Smooth muscle cell (in vitro differentiated cells): ENCODE results near the gene ARAP1. TPM values are rescaled to one million over a fixed set of nuclear protein-coding genes. Genes with fewer than 3 reads are reported as not detected.

Source experiments
- DNase-seq: peaks from one replicate; lab custom pipeline; 2025; ENCODE audit not compliant: unreplicated experiment; lab: John Stamatoyannopoulos, UW
- H2AFZ ChIP-seq: fragments of 200-600 bp; sonication (generic); 2 replicates; pipeline ENCODE4 v1.6.0; 2016; ENCODE audit warnings: antibody characterized with exemption, low read depth, mild to moderate bottlenecking
- H3F3A ChIP-seq: fragments of 200-600 bp; sonication (generic); 2 replicates; pipeline ENCODE4 v1.6.0; 2017; ENCODE audit warnings: antibody characterized with exemption, low read depth
- H3K27ac ChIP-seq: fragments of 200-600 bp; sonication (generic); 2 replicates; pipeline ENCODE4 v1.5.1; 2016; ENCODE audit warnings: low read depth, mild to moderate bottlenecking
- H3K27me3 ChIP-seq: fragments of 200-600 bp; sonication (generic); 2 replicates; pipeline ENCODE4 v1.6.1; 2016; ENCODE audit warnings: low read depth, mild to moderate bottlenecking
- H3K36me3 ChIP-seq: fragments of 200-600 bp; sonication (generic); 2 replicates; pipeline ENCODE4 v1.5.1; 2016; ENCODE audit warnings: low read depth
- H3K4me1 ChIP-seq: fragments of 200-600 bp; sonication (generic); 2 replicates; pipeline ENCODE4 v1.5.1; 2016; ENCODE audit warnings: low read depth
- H3K4me2 ChIP-seq: fragments of 200-600 bp; sonication (generic); 2 replicates; pipeline ENCODE4 v1.6.0; 2016; ENCODE audit warnings: mild to moderate bottlenecking
- H3K4me3 ChIP-seq: fragments of 200-600 bp; sonication (generic); 2 replicates; pipeline ENCODE4 v1.5.1; 2016; ENCODE audit warnings: mild to moderate bottlenecking
- H3K79me2 ChIP-seq: fragments of 200-600 bp; sonication (generic); 2 replicates; pipeline ENCODE4 v1.6.0; 2016; ENCODE audit warnings: low read depth, mild to moderate bottlenecking
- H3K9ac ChIP-seq: fragments of 200-600 bp; sonication (generic); 2 replicates; pipeline ENCODE4 v1.6.0; 2016; ENCODE audit warnings: low read depth
- H3K9me3 ChIP-seq: fragments of 200-600 bp; sonication (generic); replicated peaks from 2 replicates; pipeline ENCODE4 v1.5.1; 2016; ENCODE audit warnings: low read depth
- H4K20me1 ChIP-seq: fragments of 200-600 bp; sonication (generic); 2 replicates; pipeline ENCODE4 v1.6.0; 2016; ENCODE audit warnings: low read depth
- CTCF ChIP-seq: fragments of 200-600 bp; sonication (generic); IDR thresholded peaks from 2 replicates; pipeline ENCODE4 v1.5.1; 2017; ENCODE audit warnings: borderline replicate concordance, mild to moderate bottlenecking, antibody characterized with exemption; ENCODE audit not compliant: insufficient read depth, poor library complexity, severe bottlenecking
- WGBS: methylation state at CpG from one replicate; pipeline ENCODE4 v1.1.7; 2016; ENCODE audit warnings: low lambda C conversion rate; 5-methylcytosine and 5-hydroxymethylcytosine counted together
- polyA plus RNA-seq: library from polyadenylated mRNA; unstranded; fragments of >200 nt; fragmentation: Nextera tagmentation; extraction: Ambion mirVana; gene quantifications from 2 replicates; pipeline ENCODE4 v1.2.1, GENCODE V29; 2016
- total RNA-seq: library from RNA; depleted of rRNA; stranded (reverse); fragments of >200 nt; gene quantifications from 2 replicates; pipeline ENCODE4 v1.2.3, GENCODE V29; 2014

The ARAP1 gene
- total and polyA plus RNA-seq, 2 experiments from 2014 or later, result 45.2 to 45.6 TPM

- no peaks in the 10 kb centered on the region for H4K20me1 ChIP-seq
- H3K79me2 ChIP-seq, result no peaks in the 10 kb centered on the region
- no peak overlapping the region for H3K4me3 ChIP-seq
- H3K27me3 ChIP-seq, result peaks cover 36% of the 10 kb centered on the region
- TF ChIP-seq CTCF, result no peak
- H3K9ac ChIP-seq, result no peak overlapping the region
- H3K9me3 ChIP-seq, result no peaks in the 10 kb centered on the region
- no peaks in the 10 kb centered on the region for H3K36me3 ChIP-seq
- H2AFZ ChIP-seq, result no peak overlapping the region
- no peaks in the 10 kb centered on the region for H3F3A ChIP-seq
- DNase-seq, result no peak
- 77% methylated on average over 6 of the region's 7 CpGs for WGBS
- H3K4me2 ChIP-seq, result no peak overlapping the region
- peaks cover 5% of the 10 kb centered on the region for H3K4me1 ChIP-seq
- H3K27ac ChIP-seq, result no peak overlapping the region
Observed at GRCh38 chr11:72643547-72643946, 108.7 kb downstream of the ARAP1 start.

GRCh38 chr11:72642884-72643522 lies 109.2 kb downstream of the ARAP1 start:
- peaks cover 41% of the 10 kb centered on the region for H3K27me3 ChIP-seq
- 3% methylated on average over 54 of the region's 59 CpGs for WGBS
- H3K27ac ChIP-seq, result no peak overlapping the region
- no peaks in the 10 kb centered on the region for H3K9me3 ChIP-seq
- TF ChIP-seq CTCF, result peak; percentile 95
- DNase-seq, result peak; percentile 57
- peak overlapping the region; percentile 96 for H3K4me2 ChIP-seq
- H3K79me2 ChIP-seq, result no peaks in the 10 kb centered on the region
- H3K4me1 ChIP-seq, result peaks cover 5% of the 10 kb centered on the region
- no peaks in the 10 kb centered on the region for H4K20me1 ChIP-seq
- H3K4me3 ChIP-seq, result peak overlapping the region; percentile 50
- H2AFZ ChIP-seq, result peak overlapping the region; percentile 72
- no peaks in the 10 kb centered on the region for H3K36me3 ChIP-seq
- H3F3A ChIP-seq, result no peaks in the 10 kb centered on the region
- no peak overlapping the region for H3K9ac ChIP-seq

GRCh38 chr11:72642043-72642883 lies 109.9 kb downstream of the ARAP1 start:
- H3K9me3 ChIP-seq, result no peaks in the 10 kb centered on the region
- DNase-seq, result no peak
- H3K27ac ChIP-seq, result no peak overlapping the region
- H3K27me3 ChIP-seq, result peaks cover 45% of the 10 kb centered on the region
- TF ChIP-seq CTCF, result no peak
- no peak overlapping the region for H3K9ac ChIP-seq
- peak overlapping the region; percentile 50 for H3K4me3 ChIP-seq
- peaks cover 5% of the 10 kb centered on the region for H3K4me1 ChIP-seq
- H3K36me3 ChIP-seq, result no peaks in the 10 kb centered on the region
- no peaks in the 10 kb centered on the region for H3F3A ChIP-seq
- 12% methylated on average over 38 of the region's 85 CpGs for WGBS
- H2AFZ ChIP-seq, result peak overlapping the region; percentile 72
- H4K20me1 ChIP-seq, result no peaks in the 10 kb centered on the region
- H3K79me2 ChIP-seq, result no peaks in the 10 kb centered on the region
- peak overlapping the region; percentile 96 for H3K4me2 ChIP-seq
